Coronary artery (tissue), 2 donors: ENCODE results near the gene TSNAX.

Experiments used
- DNase-seq: peaks from one replicate; pipeline ENCODE4 v3.0.0-alpha.2; 2017; ENCODE audit warnings: low spot score
- H3K27ac ChIP-seq, 2 donors: fragments of 200-600 bp; sonication (generic); one replicate each; pipeline ENCODE4 v1.5.1; 2016 to 2019
- H3K4me3 ChIP-seq: fragments of 200-600 bp; sonication (generic); 2 replicates; pipeline ENCODE4 v1.5.1; 2016; ENCODE audit warnings: mild to moderate bottlenecking, moderate library complexity
- CTCF ChIP-seq: fragments of 200-600 bp; sonication (generic); IDR thresholded peaks from one replicate; pipeline ENCODE4 v1.5.1; 2019; ENCODE audit warnings: antibody characterized with exemption

TSNAX gene

GRCh38 chr1:231597971-231598370 lies 69.5 kb downstream of the TSNAX start:
- no peak for TF ChIP-seq CTCF
- H3K4me3 ChIP-seq = no peak overlapping the region
- H3K27ac ChIP-seq = no peak overlapping the region
- no peak for DNase-seq

- DNase-seq = no peak
- peak overlapping the region in 1 of 2 donors; percentile 53 for H3K27ac ChIP-seq
- no peak overlapping the region for H3K4me3 ChIP-seq
- no peak for TF ChIP-seq CTCF
These were observed 72.0 kb downstream of the TSNAX start for GRCh38 chr1:231600458-231600976.

GRCh38 chr1:231601824-231602672 lies 73.6 kb downstream of the TSNAX start:
- DNase-seq = no peak
- TF ChIP-seq CTCF = no peak
- no peak overlapping the region for H3K4me3 ChIP-seq
- no peak overlapping the region for H3K27ac ChIP-seq

GRCh38 chr1:231602673-231602984 lies 74.2 kb downstream of the TSNAX start:
- Histone ChIP-seq H3K27ac (no peak overlapping the region), H3K4me3 (no peak overlapping the region)
- no peak for TF ChIP-seq CTCF
- DNase-seq = no peak

- Histone ChIP-seq H3K27ac (no peak overlapping the region), H3K4me3 (peak overlapping the region; percentile 67)
- TF ChIP-seq CTCF = peak; percentile 74
- DNase-seq = no peak
These were observed 75.3 kb downstream of the TSNAX start for GRCh38 chr1:231603598-231604275.

GRCh38 chr1:231604276-231604621 lies 75.8 kb downstream of the TSNAX start:
- Histone ChIP-seq H3K4me3 (no peak overlapping the region), H3K27ac (no peak overlapping the region)
- TF ChIP-seq CTCF = no peak
- DNase-seq = no peak
